Measurements from ENCODE around the gene MCTP2.

GRCh38 chr15:94182883-94183282 is 48.5 kb upstream of the MCTP2 start:
- TF ChIP-seq, protein P1, sequence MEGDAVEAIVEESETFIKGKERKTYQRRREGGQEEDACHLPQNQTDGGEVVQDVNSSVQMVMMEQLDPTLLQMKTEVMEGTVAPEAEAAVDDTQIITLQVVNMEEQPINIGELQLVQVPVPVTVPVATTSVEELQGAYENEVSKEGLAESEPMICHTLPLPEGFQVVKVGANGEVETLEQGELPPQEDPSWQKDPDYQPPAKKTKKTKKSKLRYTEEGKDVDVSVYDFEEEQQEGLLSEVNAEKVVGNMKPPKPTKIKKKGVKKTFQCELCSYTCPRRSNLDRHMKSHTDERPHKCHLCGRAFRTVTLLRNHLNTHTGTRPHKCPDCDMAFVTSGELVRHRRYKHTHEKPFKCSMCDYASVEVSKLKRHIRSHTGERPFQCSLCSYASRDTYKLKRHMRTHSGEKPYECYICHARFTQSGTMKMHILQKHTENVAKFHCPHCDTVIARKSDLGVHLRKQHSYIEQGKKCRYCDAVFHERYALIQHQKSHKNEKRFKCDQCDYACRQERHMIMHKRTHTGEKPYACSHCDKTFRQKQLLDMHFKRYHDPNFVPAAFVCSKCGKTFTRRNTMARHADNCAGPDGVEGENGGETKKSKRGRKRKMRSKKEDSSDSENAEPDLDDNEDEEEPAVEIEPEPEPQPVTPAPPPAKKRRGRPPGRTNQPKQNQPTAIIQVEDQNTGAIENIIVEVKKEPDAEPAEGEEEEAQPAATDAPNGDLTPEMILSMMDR (IDR thresholded peaks at IDR 0.05 in 4 of 5, conservative IDR thresholded peaks at IDR 0.05 in 1 of 5), result no peak
- no peak for TF ChIP-seq POLR2A (IDR thresholded peaks at IDR 0.05)

All from gastrocnemius medialis (tissue), 4 donors.